HepG2 (cell line): ENCODE measurements around the gene ARIH2. TPM values are rescaled to one million over a fixed set of nuclear protein-coding genes. Genes with fewer than 3 reads are reported as not detected.

Experiments
- ASH2L ChIP-seq: fragments of 300-600, 200-600 bp; sonication (generic); IDR thresholded peaks from 2 replicates; pipeline ENCODE4 v1.7.0; 2017; ENCODE audit warnings: low read depth, mild to moderate bottlenecking, moderate library complexity, mixed read lengths, low read length; ENCODE audit not compliant: insufficient read length
- ATF7-NPFF ChIP-seq: sonication (generic); formaldehyde crosslinking; IDR thresholded peaks from 2 replicates; pipeline ENCODE4 v1.8.1; 2023; ENCODE audit warnings: mild to moderate bottlenecking, low read depth, missing genetic modification reagents, moderate library complexity
- EHMT2 ChIP-seq: fragments of 200-600 bp; sonication (generic); IDR thresholded peaks from 2 replicates; pipeline ENCODE4 v1.7.0; 2017; ENCODE audit warnings: antibody characterized with exemption, low read depth, low read length, borderline replicate concordance
- FOSL1 ChIP-seq: sonication (generic); formaldehyde crosslinking; IDR thresholded peaks from 2 replicates; pipeline ENCODE4 v1.9.0; 2021; ENCODE audit warnings: missing genetic modification reagents, borderline replicate concordance
- HMGA1 ChIP-seq: sonication (generic); formaldehyde crosslinking; conservative IDR thresholded peaks from 2 replicates; pipeline ENCODE4 v1.4.0; 2020; ENCODE audit warnings: missing genetic modification reagents
- KLF12 ChIP-seq: sonication (generic); formaldehyde crosslinking; IDR thresholded peaks from 2 replicates; pipeline ENCODE4 v1.4.0; 2020; ENCODE audit warnings: missing genetic modification reagents, borderline replicate concordance
- MAFF ChIP-seq: IDR thresholded peaks from 2 replicates; pipeline ENCODE4 v1.6.1; 2011; ENCODE audit warnings: low read depth, low read length, improper control_type of control experiment
- MEF2D ChIP-seq: sonication (generic); formaldehyde crosslinking; IDR thresholded peaks from 2 replicates; pipeline ENCODE4 v1.5.1; 2020; ENCODE audit warnings: mild to moderate bottlenecking, missing genetic modification reagents
- NFYC ChIP-seq: IDR thresholded peaks from 2 replicates; pipeline ENCODE4 v1.6.1; 2016; ENCODE audit warnings: missing genetic modification reagents, missing compliant biosample characterization
- POLR2A ChIP-seq, 2 experiments: IDR thresholded peaks; 2 replicates each; pipeline ENCODE4 v1.6.1; 2011; ENCODE audit warnings: low read depth in 2 of 2, low read length in 2 of 2, mild to moderate bottlenecking in 1 of 2, moderate library complexity in 1 of 2; ENCODE audit not compliant: insufficient read depth in 1 of 2
- RNF2 ChIP-seq: fragments of 450-650 bp; conservative IDR thresholded peaks from 2 replicates; pipeline ENCODE4 v1.6.1; 2016; ENCODE audit warnings: low read depth
- RORA ChIP-seq: sonication (generic); formaldehyde crosslinking; IDR thresholded peaks from 2 replicates; pipeline ENCODE4 v1.5.0; 2020; ENCODE audit warnings: mild to moderate bottlenecking, missing genetic modification reagents, moderate library complexity
- SIX1 ChIP-seq: sonication (generic); formaldehyde crosslinking; IDR thresholded peaks from 2 replicates; pipeline ENCODE4 v1.4.0; 2020; ENCODE audit warnings: missing genetic modification reagents, borderline replicate concordance
- SMARCC2 ChIP-seq: fragments of 450-650 bp; IDR thresholded peaks from 2 replicates; pipeline ENCODE4 v1.6.1; 2017; ENCODE audit warnings: antibody characterized with exemption, mild to moderate bottlenecking
- SNRNP70 ChIP-seq: fragments of 200-400 bp; formaldehyde crosslinking; IDR thresholded peaks from 2 replicates; pipeline ENCODE4 v1.6.1; 2017; ENCODE audit warnings: mild to moderate bottlenecking, low read depth, low read length, moderate library complexity
- SUZ12 ChIP-seq: fragments of 150-350 bp; IDR thresholded peaks from 2 replicates; pipeline ENCODE4 v1.6.1; 2014; ENCODE audit warnings: low read depth, low read length
- ZBTB20 ChIP-seq: sonication (generic); formaldehyde crosslinking; IDR thresholded peaks from 2 replicates; pipeline ENCODE4 v1.8.1; 2023; ENCODE audit warnings: missing genetic modification reagents, low read depth, mild to moderate bottlenecking, borderline replicate concordance
- ZNF34 ChIP-seq: sonication (generic); formaldehyde crosslinking; IDR thresholded peaks from 2 replicates; pipeline ENCODE4 v1.4.0; 2020; ENCODE audit warnings: mild to moderate bottlenecking, missing genetic modification reagents, borderline replicate concordance
- ZNF367 ChIP-seq: sonication (generic); formaldehyde crosslinking; IDR thresholded peaks from 2 replicates; pipeline ENCODE4 v1.4.0; 2020; ENCODE audit warnings: missing genetic modification reagents, borderline replicate concordance
- ZNF530 ChIP-seq: sonication (generic); formaldehyde crosslinking; IDR thresholded peaks from 2 replicates; pipeline ENCODE4 v1.5.0; 2020; ENCODE audit warnings: low read depth, mild to moderate bottlenecking, missing genetic modification reagents
- ZNF605 ChIP-seq: sonication (generic); formaldehyde crosslinking; IDR thresholded peaks from 2 replicates; pipeline ENCODE4 v1.8.0; 2022; ENCODE audit warnings: mild to moderate bottlenecking, missing genetic modification reagents
- polyA plus RNA-seq, 8 experiments: library from polyadenylated mRNA; depleted of rRNA in 3 of 8; stranded (reverse) in 7 of 8; unstranded in 1 of 8; fragments of >200 nt; fragmentation: Illumina TruSeq in 4 of 8; extraction: Trizol in 4 of 8; gene quantifications; 2 replicates each; pipeline versions ENCODE4 v1.2.1 to v1.2.3, GENCODE V29; 2011 to 2016; ENCODE audit warnings: low read depth in 4 of 8, missing spikeins in 1 of 8, mixed read lengths in 1 of 8; ENCODE audit not compliant: insufficient read depth in 1 of 8
- total RNA-seq, 5 experiments: library from RNA; depleted of rRNA; stranded (reverse); fragments of >200 nt; fragmentation: Illumina TruSeq; extraction: Trizol; gene quantifications; 2 replicates each; pipeline ENCODE4 v1.2.3, GENCODE V29; 2016; ENCODE audit warnings: low read depth in 1 of 5
- TF ChIP-seq, protein P1 (sequence below): sonication (generic); formaldehyde crosslinking; IDR thresholded peaks from 2 replicates; pipeline ENCODE4 v1.5.1; 2020; ENCODE audit warnings: mild to moderate bottlenecking, missing genetic modification reagents, moderate library complexity
- TF ChIP-seq, protein P2 (sequence below): IDR thresholded peaks from 2 replicates; pipeline ENCODE4 v1.6.1; 2016; ENCODE audit warnings: low read depth
- TF ChIP-seq, protein P3 (sequence below): IDR thresholded peaks from 2 replicates; pipeline ENCODE4 v1.6.1; 2016
- TF ChIP-seq, protein P4 (sequence below): IDR thresholded peaks from 2 replicates; pipeline ENCODE4 v1.6.1; 2016; ENCODE audit warnings: low read depth, borderline replicate concordance
- TF ChIP-seq, protein P5 (sequence below): IDR thresholded peaks from 2 replicates; pipeline ENCODE4 v1.6.1; 2016; ENCODE audit warnings: control low read depth

Gene ARIH2
- total and polyA plus RNA-seq, 2 of the 13 experiments (the other 11 are each of a cell fraction or from before 2014, with no cell fraction given): 64.8 to 83.3 TPM

DNA sequence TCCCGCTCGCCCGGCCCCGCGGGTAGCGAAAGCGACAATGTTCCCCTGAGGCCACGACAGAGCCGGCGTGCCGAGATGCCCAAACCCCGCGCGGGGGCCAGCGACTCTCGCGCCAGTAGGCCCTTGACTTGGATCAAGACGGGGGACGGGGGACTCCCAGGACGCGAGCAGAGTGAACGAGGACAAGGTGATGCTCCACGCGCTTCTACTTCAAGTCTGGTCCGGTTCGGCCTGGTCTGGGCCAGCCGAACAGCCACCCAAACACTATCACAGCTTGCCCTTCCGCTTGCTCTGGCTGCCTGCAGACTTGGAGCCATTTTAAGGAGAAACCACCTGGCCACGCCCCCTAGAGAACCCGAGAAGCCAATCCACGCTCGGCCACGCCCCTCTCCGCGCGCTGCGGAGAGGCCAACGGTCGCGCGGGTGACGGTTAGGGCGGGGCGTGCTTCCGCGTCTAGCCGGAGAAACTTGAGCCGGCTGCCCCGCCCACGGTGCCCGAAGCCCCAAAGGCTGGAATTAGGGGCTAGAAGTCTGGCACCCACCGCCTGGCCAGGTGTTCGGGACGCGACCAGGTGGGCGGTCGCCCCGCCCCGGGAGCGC lies 102.7 kb downstream of the ARIH2 start (continued):
- TF ChIP-seq, protein P1, sequence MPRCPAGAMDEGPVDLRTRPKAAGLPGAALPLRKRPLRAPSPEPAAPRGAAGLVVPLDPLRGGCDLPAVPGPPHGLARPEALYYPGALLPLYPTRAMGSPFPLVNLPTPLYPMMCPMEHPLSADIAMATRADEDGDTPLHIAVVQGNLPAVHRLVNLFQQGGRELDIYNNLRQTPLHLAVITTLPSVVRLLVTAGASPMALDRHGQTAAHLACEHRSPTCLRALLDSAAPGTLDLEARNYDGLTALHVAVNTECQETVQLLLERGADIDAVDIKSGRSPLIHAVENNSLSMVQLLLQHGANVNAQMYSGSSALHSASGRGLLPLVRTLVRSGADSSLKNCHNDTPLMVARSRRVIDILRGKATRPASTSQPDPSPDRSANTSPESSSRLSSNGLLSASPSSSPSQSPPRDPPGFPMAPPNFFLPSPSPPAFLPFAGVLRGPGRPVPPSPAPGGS: no peak; the same call in 1 of the 2 replicates
- TF ChIP-seq ZNF605 (CRISPR knock-in tag): 0 out of 2 replicates have a peak, but pooled peaks have one; percentile 39
- no peak for TF ChIP-seq HMGA1 (CRISPR knock-in tag)
- peak; percentile 69; the same call in 1 of the 2 replicates for TF ChIP-seq ZNF34 (CRISPR knock-in tag)
- no peak for TF ChIP-seq SUZ12
- TF ChIP-seq, protein P2, sequence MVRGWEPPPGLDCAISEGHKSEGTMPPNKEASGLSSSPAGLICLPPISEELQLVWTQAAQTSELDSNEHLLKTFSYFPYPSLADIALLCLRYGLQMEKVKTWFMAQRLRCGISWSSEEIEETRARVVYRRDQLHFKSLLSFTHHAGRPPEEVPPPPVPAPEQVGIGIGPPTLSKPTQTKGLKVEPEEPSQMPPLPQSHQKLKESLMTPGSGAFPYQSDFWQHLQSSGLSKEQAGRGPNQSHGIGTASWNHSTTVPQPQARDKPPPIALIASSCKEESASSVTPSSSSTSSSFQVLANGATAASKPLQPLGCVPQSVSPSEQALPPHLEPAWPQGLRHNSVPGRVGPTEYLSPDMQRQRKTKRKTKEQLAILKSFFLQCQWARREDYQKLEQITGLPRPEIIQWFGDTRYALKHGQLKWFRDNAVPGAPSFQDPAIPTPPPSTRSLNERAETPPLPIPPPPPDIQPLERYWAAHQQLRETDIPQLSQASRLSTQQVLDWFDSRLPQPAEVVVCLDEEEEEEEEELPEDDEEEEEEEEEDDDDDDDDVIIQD (CRISPR knock-in tag): 0 out of 2 replicates have a peak, but pooled peaks have one; percentile 4
- peak; percentile 78 for TF ChIP-seq ATF7-NPFF (CRISPR knock-in tag)
- peak; percentile 74 for TF ChIP-seq SIX1 (CRISPR knock-in tag)
- peak; percentile 7 for TF ChIP-seq ZNF367 (CRISPR knock-in tag)
- TF ChIP-seq ZBTB20: peak; percentile 55
- no peak for TF ChIP-seq MAFF
- no peak for TF ChIP-seq SNRNP70
- TF ChIP-seq FOSL1 (CRISPR knock-in tag): no peak
- no peak for TF ChIP-seq RORA
- 0 out of 2 replicates have a peak, but pooled peaks have one; percentile 62 for TF ChIP-seq ZNF530 (CRISPR knock-in tag)
- TF ChIP-seq, protein P3, sequence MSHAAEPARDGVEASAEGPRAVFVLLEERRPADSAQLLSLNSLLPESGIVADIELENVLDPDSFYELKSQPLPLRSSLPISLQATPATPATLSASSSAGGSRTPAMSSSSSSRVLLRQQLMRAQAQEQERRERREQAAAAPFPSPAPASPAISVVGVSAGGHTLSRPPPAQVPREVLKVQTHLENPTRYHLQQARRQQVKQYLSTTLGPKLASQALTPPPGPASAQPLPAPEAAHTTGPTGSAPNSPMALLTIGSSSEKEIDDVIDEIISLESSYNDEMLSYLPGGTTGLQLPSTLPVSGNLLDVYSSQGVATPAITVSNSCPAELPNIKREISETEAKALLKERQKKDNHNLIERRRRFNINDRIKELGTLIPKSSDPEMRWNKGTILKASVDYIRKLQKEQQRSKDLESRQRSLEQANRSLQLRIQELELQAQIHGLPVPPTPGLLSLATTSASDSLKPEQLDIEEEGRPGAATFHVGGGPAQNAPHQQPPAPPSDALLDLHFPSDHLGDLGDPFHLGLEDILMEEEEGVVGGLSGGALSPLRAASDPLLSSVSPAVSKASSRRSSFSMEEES (CRISPR knock-in tag): no peak; the same call in 1 of the 2 replicates
- peak; percentile 77 for TF ChIP-seq NFYC (CRISPR knock-in tag)
- peak; percentile 98; the same call in 1 of the 2 replicates for TF ChIP-seq KLF12
- no peak for TF ChIP-seq SMARCC2
- TF ChIP-seq POLR2A (IDR thresholded peaks at IDR 0.05; ENCODE audit: insufficient read depth in 1 of 2, low read depth in 2 of 2, low read length in 2 of 2): peak in 1 of 2 experiments; percentile 100; a peak in 2 of 4 replicates
- TF ChIP-seq, protein P4, sequence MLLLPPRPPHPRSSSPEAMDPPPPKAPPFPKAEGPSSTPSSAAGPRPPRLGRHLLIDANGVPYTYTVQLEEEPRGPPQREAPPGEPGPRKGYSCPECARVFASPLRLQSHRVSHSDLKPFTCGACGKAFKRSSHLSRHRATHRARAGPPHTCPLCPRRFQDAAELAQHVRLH (CRISPR knock-in tag): peak; percentile 82
- TF ChIP-seq RNF2: no peak; the same call in 1 of the 2 replicates
- no peak for TF ChIP-seq EHMT2
- TF ChIP-seq, protein P5, sequence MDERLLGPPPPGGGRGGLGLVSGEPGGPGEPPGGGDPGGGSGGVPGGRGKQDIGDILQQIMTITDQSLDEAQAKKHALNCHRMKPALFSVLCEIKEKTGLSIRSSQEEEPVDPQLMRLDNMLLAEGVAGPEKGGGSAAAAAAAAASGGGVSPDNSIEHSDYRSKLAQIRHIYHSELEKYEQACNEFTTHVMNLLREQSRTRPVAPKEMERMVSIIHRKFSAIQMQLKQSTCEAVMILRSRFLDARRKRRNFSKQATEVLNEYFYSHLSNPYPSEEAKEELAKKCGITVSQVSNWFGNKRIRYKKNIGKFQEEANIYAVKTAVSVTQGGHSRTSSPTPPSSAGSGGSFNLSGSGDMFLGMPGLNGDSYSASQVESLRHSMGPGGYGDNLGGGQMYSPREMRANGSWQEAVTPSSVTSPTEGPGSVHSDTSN (CRISPR knock-in tag): no peak
- TF ChIP-seq MEF2D (CRISPR knock-in tag): peak; percentile 64; the same call in 1 of the 2 replicates
- TF ChIP-seq ASH2L: no peak
